A673 (cell line): ENCODE data around the gene NPPA. TPM values are rescaled to one million over a fixed set of nuclear protein-coding genes. Genes with fewer than 3 reads are reported as not detected.

Experiments
- BruUV-seq: library from RNA; stranded (reverse); fragments of 400-500 nt; replicated peaks from 2 replicates; lab custom pipeline; 2021; lab: Mats Ljungman, UMichigan
- CTCF ChIA-PET: fragments of 300-600 bp; sonication (Branson Sonifier 250); formaldehyde crosslinking; loops from one replicate; lab custom pipeline; 2022; ENCODE audit warnings: antibody characterized with exemption; lab: Charles Lee
- POLR2A ChIA-PET: fragments of 300-600 bp; sonication (Branson Sonifier 250); formaldehyde crosslinking; loops from one replicate; lab custom pipeline; 2022; ENCODE audit warnings: antibody characterized with exemption; ENCODE audit not compliant: low non-redundant PET; lab: Charles Lee
- DNase-seq: peaks from one replicate; pipeline ENCODE4 v3.0.0-alpha.2; 2015; ENCODE audit warnings: low spot score
- H3K27ac ChIP-seq: fragments of 200-600 bp; sonication (generic); 2 replicates; pipeline ENCODE4 v1.5.1; 2016; ENCODE audit warnings: mixed run types, low read depth, mild to moderate bottlenecking, mixed read lengths, antibody characterized with exemption, low read length; ENCODE audit not compliant: poor library complexity, severe bottlenecking
- H3K27me3 ChIP-seq: fragments of 200-600 bp; sonication (generic); replicated peaks from 2 replicates; pipeline ENCODE4 v1.6.1; 2017; ENCODE audit warnings: mixed run types, low read depth, mild to moderate bottlenecking, mixed read lengths, antibody characterized with exemption, low read length; ENCODE audit not compliant: insufficient read depth, poor library complexity
- H3K36me3 ChIP-seq: fragments of 200-600 bp; sonication (generic); 2 replicates; pipeline ENCODE4 v1.6.1; 2016; ENCODE audit warnings: mixed run types, mild to moderate bottlenecking, mixed read lengths, antibody characterized with exemption, low read length; ENCODE audit not compliant: insufficient read depth, poor library complexity, severe bottlenecking
- H3K4me1 ChIP-seq: fragments of 200-600 bp; sonication (generic); 2 replicates; pipeline ENCODE4 v1.6.1; 2017; ENCODE audit warnings: mixed run types, mild to moderate bottlenecking, mixed read lengths, antibody characterized with exemption, low read length; ENCODE audit not compliant: insufficient read depth, poor library complexity, severe bottlenecking
- H3K4me3 ChIP-seq: fragments of 200-600 bp; sonication (generic); 2 replicates; pipeline ENCODE4 v1.5.1; 2016; ENCODE audit warnings: low read depth, mixed run types, mild to moderate bottlenecking, mixed read lengths, low read length; ENCODE audit not compliant: poor library complexity, severe bottlenecking
- H3K9me3 ChIP-seq: fragments of 200-600 bp; sonication (generic); 2 replicates; pipeline ENCODE4 v1.6.1; 2016; ENCODE audit warnings: mixed run types, low read depth, mild to moderate bottlenecking, mixed read lengths, antibody characterized with exemption, low read length; ENCODE audit not compliant: poor library complexity, severe bottlenecking
- EZH2 ChIP-seq: fragments of 200-600 bp; sonication (generic); IDR thresholded peaks from 2 replicates; pipeline ENCODE4 v1.6.1; 2017; ENCODE audit warnings: borderline replicate concordance, low read depth, mild to moderate bottlenecking, mixed read lengths, antibody characterized with exemption, low read length; ENCODE audit not compliant: poor library complexity, severe bottlenecking
- intact Hi-C: fragments of 100-400 bp; cut with micrococcal nuclease; formaldehyde crosslinking; loops from one replicate; pipeline ENCODE4 v1.10.0; 2022; ENCODE audit not compliant: unreplicated experiment
- total RNA-seq: library from RNA; stranded (reverse); gene quantifications from 2 replicates; pipeline ENCODE4 v1.2.3, GENCODE V29; 2021
- TF ChIP-seq, protein P1 (sequence below): fragments of 300-800, 200-600 bp; sonication (generic); conservative IDR thresholded peaks from 2 replicates; pipeline ENCODE4 v1.5.1; 2017; ENCODE audit warnings: low read depth, mild to moderate bottlenecking, antibody characterized with exemption, low read length, moderate library complexity, mixed read lengths

The NPPA gene
- total RNA-seq, 1 experiment from 2014 or later, result not detected

DNA sequence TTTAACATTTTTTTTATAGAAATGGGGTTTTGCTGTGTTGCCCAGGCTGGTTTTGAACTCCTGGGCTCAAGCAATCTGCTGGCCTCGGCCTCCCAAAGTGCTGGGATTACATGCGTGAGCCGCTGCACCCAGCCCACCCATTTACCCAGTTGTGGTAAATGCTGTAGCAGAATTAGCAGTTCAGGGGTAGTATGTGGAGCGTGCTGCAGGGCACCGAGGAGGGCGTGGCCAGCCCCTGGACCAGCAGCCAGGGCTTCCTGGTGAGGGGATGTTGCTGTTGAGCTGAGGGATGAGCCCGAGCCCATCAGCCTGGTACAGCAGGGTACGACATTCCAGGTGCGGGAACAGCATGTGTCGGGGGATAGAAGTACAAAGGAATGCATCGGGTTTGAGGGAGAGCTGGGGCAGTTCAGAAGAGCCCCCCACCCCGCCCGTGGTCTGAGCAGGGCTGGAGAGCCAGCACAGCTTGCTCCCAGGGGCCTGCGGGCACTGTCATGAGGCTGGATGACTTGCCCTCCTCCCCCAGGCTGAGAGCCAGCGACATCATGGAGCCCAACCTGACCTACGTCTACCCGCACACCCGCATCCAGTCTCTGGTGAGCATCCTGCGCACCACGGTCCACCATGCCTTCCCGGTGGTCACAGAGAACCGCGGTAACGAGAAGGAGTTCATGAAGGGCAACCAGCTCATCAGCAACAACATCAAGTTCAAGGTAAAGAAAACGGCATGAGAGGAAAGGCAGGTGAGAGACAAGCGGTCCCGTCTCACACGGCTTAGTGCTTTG lies 11.9 kb downstream of the NPPA start:
- Histone ChIP-seq H3K27ac (no peak overlapping the region), H3K36me3 (peaks cover 76% of the 10 kb centered on the region), H3K9me3 (no peaks in the 10 kb centered on the region), H3K4me3 (no peak overlapping the region), H3K27me3 (no peaks in the 10 kb centered on the region), H3K4me1 (no peaks in the 10 kb centered on the region)
- TF ChIP-seq, protein P1, sequence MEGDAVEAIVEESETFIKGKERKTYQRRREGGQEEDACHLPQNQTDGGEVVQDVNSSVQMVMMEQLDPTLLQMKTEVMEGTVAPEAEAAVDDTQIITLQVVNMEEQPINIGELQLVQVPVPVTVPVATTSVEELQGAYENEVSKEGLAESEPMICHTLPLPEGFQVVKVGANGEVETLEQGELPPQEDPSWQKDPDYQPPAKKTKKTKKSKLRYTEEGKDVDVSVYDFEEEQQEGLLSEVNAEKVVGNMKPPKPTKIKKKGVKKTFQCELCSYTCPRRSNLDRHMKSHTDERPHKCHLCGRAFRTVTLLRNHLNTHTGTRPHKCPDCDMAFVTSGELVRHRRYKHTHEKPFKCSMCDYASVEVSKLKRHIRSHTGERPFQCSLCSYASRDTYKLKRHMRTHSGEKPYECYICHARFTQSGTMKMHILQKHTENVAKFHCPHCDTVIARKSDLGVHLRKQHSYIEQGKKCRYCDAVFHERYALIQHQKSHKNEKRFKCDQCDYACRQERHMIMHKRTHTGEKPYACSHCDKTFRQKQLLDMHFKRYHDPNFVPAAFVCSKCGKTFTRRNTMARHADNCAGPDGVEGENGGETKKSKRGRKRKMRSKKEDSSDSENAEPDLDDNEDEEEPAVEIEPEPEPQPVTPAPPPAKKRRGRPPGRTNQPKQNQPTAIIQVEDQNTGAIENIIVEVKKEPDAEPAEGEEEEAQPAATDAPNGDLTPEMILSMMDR, result no peak
- no peak for TF ChIP-seq EZH2
- CTCF ChIA-PET, result no interaction called here
- BruUV-seq, result no TSS peak
- intact Hi-C loops, result no loop called here
- DNase-seq, result no peak
- POLR2A ChIA-PET, result no interaction called here

DNA sequence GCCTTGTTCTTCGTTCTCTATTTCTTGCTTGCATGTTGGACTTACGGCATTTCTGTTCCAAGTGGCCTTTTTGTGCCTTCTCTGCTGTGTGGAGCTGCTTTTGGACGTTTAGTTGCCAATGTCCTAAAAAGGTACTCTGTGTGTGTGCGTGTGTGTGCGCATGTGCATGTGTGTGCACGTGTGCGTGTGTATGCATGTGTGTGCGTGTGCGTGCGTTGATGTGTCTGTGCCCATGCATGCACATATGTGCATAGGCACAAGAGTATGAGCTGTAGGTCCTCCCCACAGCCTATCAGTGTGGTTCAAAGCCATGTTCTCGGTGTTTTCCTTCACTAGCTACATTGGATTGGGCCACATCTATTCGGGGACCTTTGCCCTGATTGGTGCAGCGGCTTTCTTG lies 13.7 kb downstream of the NPPA start:
- POLR2A ChIA-PET, result no interaction called here
- no peak for TF ChIP-seq EZH2
- TF ChIP-seq, protein P1, result no peak
- CTCF ChIA-PET, result no interaction called here
- H3K9me3 ChIP-seq, result no peaks in the 10 kb centered on the region
- H3K4me3 ChIP-seq, result no peak overlapping the region
- peaks cover 70% of the 10 kb centered on the region for H3K36me3 ChIP-seq
- no TSS peak for BruUV-seq
- H3K27me3 ChIP-seq, result no peaks in the 10 kb centered on the region
- DNase-seq, result no peak
- intact Hi-C loops, result no loop called here
- H3K4me1 ChIP-seq, result no peaks in the 10 kb centered on the region
- H3K27ac ChIP-seq, result no peak overlapping the region

DNA sequence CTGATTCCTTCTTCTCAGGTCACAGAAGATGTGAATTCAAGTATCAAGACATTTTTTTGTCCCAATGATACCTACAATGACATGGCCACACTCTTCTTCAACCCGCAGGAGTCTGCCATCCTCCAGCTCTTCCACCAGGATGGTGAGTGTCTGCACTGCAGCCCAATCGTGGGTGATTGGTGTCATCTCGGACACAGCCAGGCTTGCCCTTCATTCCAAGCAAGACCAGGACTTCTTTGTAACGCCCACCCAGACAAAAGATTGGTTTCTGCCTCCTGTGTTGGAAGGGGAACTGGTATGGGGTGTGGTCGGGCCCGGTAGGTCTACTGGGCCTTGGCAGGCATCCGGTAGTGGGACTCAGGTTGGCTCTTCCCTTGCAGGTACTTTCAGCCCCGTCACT lies 14.1 kb downstream of the NPPA start:
- ChIA-PET POLR2A (no interaction called here), CTCF (no interaction called here)
- no peak for DNase-seq
- Histone ChIP-seq H3K27ac (no peak overlapping the region), H3K4me1 (no peaks in the 10 kb centered on the region), H3K4me3 (no peak overlapping the region), H3K27me3 (no peaks in the 10 kb centered on the region), H3K9me3 (no peaks in the 10 kb centered on the region), H3K36me3 (peaks cover 70% of the 10 kb centered on the region)
- no TSS peak for BruUV-seq
- TF ChIP-seq EZH2, result no peak
- TF ChIP-seq, protein P1, result no peak
- intact Hi-C loops, result no loop called here
